Activated naive CD8-positive, alpha-beta T cell treated with anti-CD3 and anti-CD28 coated beads, Interleukin-2, amount 10 ng/mL, durations not matched to agents 7 days and 5 days (primary cell): Measurements from ENCODE around the gene HSF5. TPM values are rescaled to one million over a fixed set of nuclear protein-coding genes. Genes with fewer than 3 reads are reported as not detected.
A peak's percentile ranks its signal among the peaks of the same experiment; 100 is the strongest.

Source experiments
- ATAC-seq: fragments of 150-1000 bp; cut with Tn5 transposase; one replicate; pipeline ENCODE4 v1.10.0; 2021; ENCODE audit warnings: low read depth, moderate library complexity
- POLR2A ChIA-PET: fragments of 350-600 bp; sonication (Branson Sonifier 250); formaldehyde crosslinking; loops from one replicate; lab custom pipeline; 2021; ENCODE audit warnings: antibody characterized with exemption; lab: Charles Lee
- DNase-seq: peaks from one replicate; pipeline ENCODE4 v3.0.0; 2021
- H3K27ac Mint-ChIP-seq: one replicate; pipeline ENCODE4 v1.8.0; 2022; ENCODE audit warnings: mild to moderate bottlenecking, mixed read lengths
- H3K27me3 Mint-ChIP-seq: one replicate; pipeline ENCODE4 v1.8.0; 2022; ENCODE audit warnings: mild to moderate bottlenecking, moderate library complexity, mixed read lengths
- H3K36me3 Mint-ChIP-seq: one replicate; pipeline ENCODE4 v1.8.0; 2021; ENCODE audit warnings: mild to moderate bottlenecking, mixed read lengths
- H3K4me1 Mint-ChIP-seq: one replicate; pipeline ENCODE4 v1.8.0; 2021; ENCODE audit warnings: mixed read lengths
- H3K4me3 Mint-ChIP-seq: one replicate; pipeline ENCODE4 v1.8.0; 2022; ENCODE audit warnings: mild to moderate bottlenecking, moderate library complexity, mixed read lengths
- H3K9me3 Mint-ChIP-seq: one replicate; pipeline ENCODE4 v1.8.0; 2021; ENCODE audit warnings: mixed read lengths
- total RNA-seq, 2 experiments: library from RNA; stranded (reverse); gene quantifications; one replicate each; pipeline ENCODE4 v1.2.3, GENCODE V29; 2021

Gene HSF5
- total RNA-seq, 2 experiments from 2014 or later: 0.47 to 0.60 TPM

GRCh38 chr17:58381124-58382035 lies 106.8 kb downstream of the HSF5 start:
- ATAC-seq (no peak), DNase-seq (no peak)
- Mint-ChIP-seq H3K4me1 (peaks cover 48% of the 10 kb centered on the region), H3K27me3 (no peaks in the 10 kb centered on the region), H3K27ac (peak overlapping the region; percentile 76), H3K4me3 (peak overlapping the region; percentile 51), H3K9me3 (no peaks in the 10 kb centered on the region), H3K36me3 (no peaks in the 10 kb centered on the region)
- POLR2A ChIA-PET: interaction anchor here (0.6 to 2.3 kb wide), 8 partner anchors 28 to 101 kb away, joined by 3 to 7 read pairs (median 4); partner anchors contain the start of genes MPO and RNF43

- peaks cover 51% of the 10 kb centered on the region for H3K4me1 Mint-ChIP-seq
- POLR2A ChIA-PET: interaction anchor here (1.1 to 2.3 kb wide), 2 partner anchors 28 to 36 kb away, joined by 4 to 7 read pairs; partner anchors contain the start of gene SUPT4H1
- no peak overlapping the region for H3K4me3 Mint-ChIP-seq
Observed at GRCh38 chr17:58380207-58381123, 107.7 kb downstream of the HSF5 start.

GRCh38 chr17:58379511-58379824 lies 108.7 kb downstream of the HSF5 start:
- H3K4me3 Mint-ChIP-seq: peak overlapping the region; percentile 5
- peaks cover 52% of the 10 kb centered on the region for H3K4me1 Mint-ChIP-seq
- DNase-seq (no peak), ATAC-seq (no peak)
- POLR2A ChIA-PET: interaction anchor here (1.0 to 1.5 kb wide), 3 partner anchors 27 to 62 kb away, joined by 3 to 4 read pairs (median 3); partner anchors contain the start of gene SUPT4H1
- no peak overlapping the region for H3K27ac Mint-ChIP-seq
- H3K9me3 Mint-ChIP-seq: no peaks in the 10 kb centered on the region
- no peaks in the 10 kb centered on the region for H3K36me3 Mint-ChIP-seq
- H3K27me3 Mint-ChIP-seq: no peaks in the 10 kb centered on the region

More at GRCh38 chr17:58380207-58381123, 107.7 kb downstream of the HSF5 start:
- DNase-seq (no peak), ATAC-seq (no peak)
- Mint-ChIP-seq H3K36me3 (no peaks in the 10 kb centered on the region), H3K27me3 (no peaks in the 10 kb centered on the region), H3K27ac (no peak overlapping the region), H3K9me3 (no peaks in the 10 kb centered on the region)

GRCh38 chr17:58378733-58379510 lies 109.3 kb downstream of the HSF5 start:
- Mint-ChIP-seq H3K4me1 (peaks cover 50% of the 10 kb centered on the region), H3K27me3 (no peaks in the 10 kb centered on the region), H3K9me3 (no peaks in the 10 kb centered on the region), H3K4me3 (peak overlapping the region; percentile 5), H3K36me3 (no peaks in the 10 kb centered on the region), H3K27ac (no peak overlapping the region)
- peak; percentile 52 for ATAC-seq
- no peak for DNase-seq
- POLR2A ChIA-PET: interaction anchor here (0.9 to 2.8 kb wide), 5 partner anchors 10 to 61 kb away, joined by 3 to 12 read pairs (median 3); partner anchors contain the start of gene SUPT4H1

GRCh38 chr17:58377661-58378060 lies 110.5 kb downstream of the HSF5 start:
- no peaks in the 10 kb centered on the region for H3K36me3 Mint-ChIP-seq
- no peak overlapping the region for H3K4me3 Mint-ChIP-seq
- H3K27ac Mint-ChIP-seq: no peak overlapping the region
- peaks cover 49% of the 10 kb centered on the region for H3K4me1 Mint-ChIP-seq
- DNase-seq (no peak), ATAC-seq (no peak)
- no peaks in the 10 kb centered on the region for H3K9me3 Mint-ChIP-seq
- POLR2A ChIA-PET: interaction anchor here (0.9 to 2.8 kb wide), 4 partner anchors 9 to 51 kb away, joined by 3 to 12 read pairs (median 3); partner anchors contain the start of gene SUPT4H1
- H3K27me3 Mint-ChIP-seq: no peaks in the 10 kb centered on the region

GRCh38 chr17:58377093-58377601 lies 111.1 kb downstream of the HSF5 start:
- Mint-ChIP-seq H3K4me1 (peaks cover 49% of the 10 kb centered on the region), H3K27me3 (no peaks in the 10 kb centered on the region), H3K9me3 (no peaks in the 10 kb centered on the region), H3K27ac (no peak overlapping the region), H3K36me3 (no peaks in the 10 kb centered on the region), H3K4me3 (no peak overlapping the region)
- POLR2A ChIA-PET: interaction anchor here (1.1 to 2.8 kb wide), 2 partner anchors 24 to 41 kb away, joined by 3 to 12 read pairs; partner anchors contain the start of gene SUPT4H1
- ATAC-seq: no peak
- no peak for DNase-seq

- H3K36me3 Mint-ChIP-seq: no peaks in the 10 kb centered on the region
- peaks cover 49% of the 10 kb centered on the region for H3K4me1 Mint-ChIP-seq
- POLR2A ChIA-PET: interaction anchor here (1.1 to 2.8 kb wide), 2 partner anchors 24 to 40 kb away, joined by 3 to 12 read pairs; partner anchors contain the start of gene SUPT4H1
- DNase-seq (no peak), ATAC-seq (no peak)
- no peak overlapping the region for H3K4me3 Mint-ChIP-seq
- no peaks in the 10 kb centered on the region for H3K27me3 Mint-ChIP-seq
- H3K27ac Mint-ChIP-seq: no peak overlapping the region
- H3K9me3 Mint-ChIP-seq: no peaks in the 10 kb centered on the region
Observed at GRCh38 chr17:58376472-58377000, 111.7 kb downstream of the HSF5 start.

- H3K4me1 Mint-ChIP-seq: peaks cover 44% of the 10 kb centered on the region
- POLR2A ChIA-PET: no interaction called here
- ATAC-seq: no peak
Observed at GRCh38 chr17:58375811-58376210, 112.4 kb downstream of the HSF5 start.

GRCh38 chr17:58375256-58375655 lies 113.0 kb downstream of the HSF5 start:
- Mint-ChIP-seq H3K36me3 (no peaks in the 10 kb centered on the region), H3K4me3 (no peak overlapping the region), H3K9me3 (no peaks in the 10 kb centered on the region), H3K4me1 (peaks cover 41% of the 10 kb centered on the region), H3K27ac (no peak overlapping the region), H3K27me3 (no peaks in the 10 kb centered on the region)
- DNase-seq (no peak), ATAC-seq (no peak)
- POLR2A ChIA-PET: no interaction called here

More at GRCh38 chr17:58375811-58376210, 112.4 kb downstream of the HSF5 start:
- no peak overlapping the region for H3K4me3 Mint-ChIP-seq
- H3K27me3 Mint-ChIP-seq: no peaks in the 10 kb centered on the region
- no peaks in the 10 kb centered on the region for H3K9me3 Mint-ChIP-seq
- no peaks in the 10 kb centered on the region for H3K36me3 Mint-ChIP-seq
- DNase-seq: no peak
- no peak overlapping the region for H3K27ac Mint-ChIP-seq

- Mint-ChIP-seq H3K27me3 (no peaks in the 10 kb centered on the region), H3K36me3 (no peaks in the 10 kb centered on the region), H3K27ac (no peak overlapping the region), H3K4me3 (no peak overlapping the region), H3K4me1 (peaks cover 34% of the 10 kb centered on the region), H3K9me3 (no peaks in the 10 kb centered on the region)
- no peak for ATAC-seq
- POLR2A ChIA-PET: interaction anchor here (0.7 kb wide), 1 partner anchor 57 kb away, joined by 3 read pairs; no protein-coding TSS in a partner anchor
- no peak for DNase-seq
Observed at GRCh38 chr17:58373923-58374322, 114.3 kb downstream of the HSF5 start.

- Mint-ChIP-seq H3K4me3 (no peak overlapping the region), H3K9me3 (no peaks in the 10 kb centered on the region), H3K36me3 (no peaks in the 10 kb centered on the region), H3K27ac (no peak overlapping the region), H3K4me1 (peaks cover 31% of the 10 kb centered on the region), H3K27me3 (no peaks in the 10 kb centered on the region)
- POLR2A ChIA-PET: interaction anchor here (2.2 kb wide), 1 partner anchor 21 kb away, joined by 8 read pairs; the partner anchor contains the start of gene SUPT4H1
- ATAC-seq (no peak), DNase-seq (no peak)
Observed at GRCh38 chr17:58373003-58373402, 115.2 kb downstream of the HSF5 start.
